ENCODE data around the gene CBFA2T3. TPM values are rescaled to one million over a fixed set of nuclear protein-coding genes. Genes with fewer than 3 reads are reported as not detected.

CBFA2T3 gene
- total RNA-seq, 1 experiment from 2014 or later = 2.1 TPM

- no peak overlapping the region for H3K4me3 Mint-ChIP-seq (ENCODE audit: unreplicated experiment)
Observed at GRCh38 chr16:88922826-88923410, 54.1 kb downstream of the CBFA2T3 start.

GRCh38 chr16:88922114-88922825, 54.7 kb downstream of the CBFA2T3 start:
- no TSS peak for BruUV-seq (replicated peaks)
- peaks cover 6% of the 10 kb centered on the region; the same call in 1 of the 2 replicates for H3K4me1 ChIP-seq
- H3K4me1 Mint-ChIP-seq (ENCODE audit: low read depth, unreplicated experiment) = peaks cover 6% of the 10 kb centered on the region
- no peaks in the 10 kb centered on the region for H3K27me3 Mint-ChIP-seq (ENCODE audit: insufficient read depth, unreplicated experiment)
- no peak overlapping the region for H3K4me3 ChIP-seq (ENCODE audit: low read depth, low read length)
- ChIA-PET POLR2A (no interaction called here), CTCF (no interaction called here)
- no peak for TF ChIP-seq CTCF (IDR thresholded peaks at IDR 0.05; ENCODE audit: insufficient read depth in 1 of 2, low read depth in 1 of 2, low read length in 1 of 2, severe bottlenecking in 1 of 2, unreplicated experiment in 1 of 2)
- no peak overlapping the region for H3K4me3 Mint-ChIP-seq (ENCODE audit: unreplicated experiment)
- H3K9me3 Mint-ChIP-seq (ENCODE audit: unreplicated experiment) = no peaks in the 10 kb centered on the region
- no peaks in the 10 kb centered on the region for H3K36me3 Mint-ChIP-seq (ENCODE audit: insufficient read depth, unreplicated experiment)
- no peak overlapping the region for H3K27ac Mint-ChIP-seq (ENCODE audit: unreplicated experiment)
- intact Hi-C loops (cut with micrococcal nuclease; ENCODE audit: unreplicated experiment) = no loop called here
- no peaks in the 10 kb centered on the region for H3K36me3 ChIP-seq (ENCODE audit: control insufficient read depth, insufficient read depth, low read length)
- DNase-seq = no peak
- no peaks in the 10 kb centered on the region for H3K9me3 ChIP-seq
- H3K27me3 ChIP-seq (replicated peaks; ENCODE audit: control insufficient read depth, insufficient read depth, low read length) = no peaks in the 10 kb centered on the region

More at GRCh38 chr16:88922826-88923410, 54.1 kb downstream of the CBFA2T3 start:
- ChIA-PET CTCF (no interaction called here), POLR2A (no interaction called here)
- Histone ChIP-seq H3K4me1 (peaks cover 6% of the 10 kb centered on the region; the same call in 1 of the 2 replicates), H3K27me3 (replicated peaks; ENCODE audit: control insufficient read depth, insufficient read depth, low read length) (no peaks in the 10 kb centered on the region), H3K4me3 (ENCODE audit: low read depth, low read length) (no peak overlapping the region), H3K36me3 (ENCODE audit: control insufficient read depth, insufficient read depth, low read length) (no peaks in the 10 kb centered on the region), H3K9me3 (no peaks in the 10 kb centered on the region)
- DNase-seq = no peak
- Mint-ChIP-seq H3K27me3 (ENCODE audit: insufficient read depth, unreplicated experiment) (no peaks in the 10 kb centered on the region), H3K4me1 (ENCODE audit: low read depth, unreplicated experiment) (peaks cover 6% of the 10 kb centered on the region), H3K36me3 (ENCODE audit: insufficient read depth, unreplicated experiment) (no peaks in the 10 kb centered on the region), H3K9me3 (ENCODE audit: unreplicated experiment) (no peaks in the 10 kb centered on the region), H3K27ac (ENCODE audit: unreplicated experiment) (no peak overlapping the region)
- no peak for TF ChIP-seq CTCF (IDR thresholded peaks at IDR 0.05; ENCODE audit: insufficient read depth in 1 of 2, low read depth in 1 of 2, low read length in 1 of 2, severe bottlenecking in 1 of 2, unreplicated experiment in 1 of 2)
- intact Hi-C loops (cut with micrococcal nuclease; ENCODE audit: unreplicated experiment) = no loop called here
- BruUV-seq (replicated peaks) = no TSS peak

- Mint-ChIP-seq H3K36me3 (ENCODE audit: insufficient read depth, unreplicated experiment) (no peaks in the 10 kb centered on the region), H3K4me3 (ENCODE audit: unreplicated experiment) (no peak overlapping the region), H3K27ac (ENCODE audit: unreplicated experiment) (no peak overlapping the region), H3K4me1 (ENCODE audit: low read depth, unreplicated experiment) (peaks cover 5% of the 10 kb centered on the region), H3K27me3 (ENCODE audit: insufficient read depth, unreplicated experiment) (peaks cover 2% of the 10 kb centered on the region), H3K9me3 (ENCODE audit: unreplicated experiment) (no peaks in the 10 kb centered on the region)
- no peak for DNase-seq
- Histone ChIP-seq H3K27me3 (replicated peaks; ENCODE audit: control insufficient read depth, insufficient read depth, low read length) (no peaks in the 10 kb centered on the region), H3K4me1 (peaks cover 3% of the 10 kb centered on the region; the same call in 1 of the 2 replicates), H3K9me3 (no peaks in the 10 kb centered on the region), H3K36me3 (ENCODE audit: control insufficient read depth, insufficient read depth, low read length) (no peaks in the 10 kb centered on the region), H3K4me3 (ENCODE audit: low read depth, low read length) (no peak overlapping the region)
- no peak for TF ChIP-seq CTCF (IDR thresholded peaks at IDR 0.05; ENCODE audit: insufficient read depth in 1 of 2, low read depth in 1 of 2, low read length in 1 of 2, severe bottlenecking in 1 of 2, unreplicated experiment in 1 of 2)
- intact Hi-C loops (cut with micrococcal nuclease; ENCODE audit: unreplicated experiment) = no loop called here
- POLR2A ChIA-PET = no interaction called here
- BruUV-seq (replicated peaks) = no TSS peak
- CTCF ChIA-PET = no interaction called here
Observed at GRCh38 chr16:88921591-88921990, 55.4 kb downstream of the CBFA2T3 start.

Measured in Caco-2 (cell line).